Panc1 (cell line): ENCODE results near the gene MCF2L. TPM values are rescaled to one million over a fixed set of nuclear protein-coding genes. Genes with fewer than 3 reads are reported as not detected.

Experiments
- ATAC-seq: fragments of 200-7000 bp; cut with Tn5 transposase; 2 replicates; pipeline ENCODE4 v1.9.1; 2020; ENCODE audit warnings: mild to moderate bottlenecking, moderate library complexity
- BruUV-seq: library from RNA; stranded (reverse); fragments of 400-500 nt; replicated peaks from 2 replicates; lab custom pipeline; 2021; lab: Mats Ljungman, UMichigan
- CTCF ChIA-PET: fragments of 300-600 bp; sonication (Branson Sonifier 250); formaldehyde crosslinking; loops from one replicate; lab custom pipeline; 2022; ENCODE audit warnings: antibody characterized with exemption; lab: Charles Lee
- POLR2A ChIA-PET: fragments of 300-600 bp; sonication (Branson Sonifier 250); formaldehyde crosslinking; loops from one replicate; lab custom pipeline; 2022; ENCODE audit warnings: antibody characterized with exemption; lab: Charles Lee
- DNase-seq: peaks from one replicate; pipeline ENCODE4 v3.0.0-alpha.2; 2010; ENCODE audit warnings: low read depth, low spot score
- H3K27ac ChIP-seq: 2 replicates; pipeline ENCODE4 v1.5.1; 2011; ENCODE audit warnings: mild to moderate bottlenecking, low read length, inconsistent platforms
- H3K27me3 ChIP-seq: fragments of 200-500 bp; sonication (Bioruptor generic); 2 replicates; pipeline ENCODE4 v1.6.0; 2014; ENCODE audit warnings: low read length, inconsistent platforms; ENCODE audit not compliant: control insufficient read depth, insufficient read depth
- H3K36me3 ChIP-seq: fragments of 200-500 bp; sonication (Bioruptor generic); 2 replicates; pipeline ENCODE4 v1.5.1; 2014; ENCODE audit warnings: inconsistent platforms, mild to moderate bottlenecking, low read length, moderate library complexity; ENCODE audit not compliant: control insufficient read depth, insufficient read depth
- H3K4me1 ChIP-seq: 2 replicates; pipeline ENCODE4 v1.5.1; 2011; ENCODE audit warnings: inconsistent platforms, mild to moderate bottlenecking, low read length, moderate library complexity; ENCODE audit not compliant: control insufficient read depth, insufficient read depth
- H3K4me3 ChIP-seq, 2 experiments: 2 replicates each; pipeline ENCODE4 v1.5.1; 2011 to 2012; ENCODE audit warnings: low read depth in 2 of 2, low read length in 2 of 2, mild to moderate bottlenecking in 2 of 2, inconsistent platforms in 1 of 2, moderate library complexity in 1 of 2
- H3K9me3 ChIP-seq: fragments of 200-500 bp; sonication (Bioruptor generic); 2 replicates; pipeline ENCODE4 v1.5.1; 2014; ENCODE audit warnings: low read depth, mild to moderate bottlenecking, inconsistent platforms, low read length, moderate library complexity; ENCODE audit not compliant: control insufficient read depth, insufficient read depth
- POLR2AphosphoS5 ChIP-seq: IDR thresholded peaks from 2 replicates; pipeline ENCODE4 v1.6.1; 2012; ENCODE audit warnings: mild to moderate bottlenecking, low read depth, low read length, moderate library complexity
- SIN3A ChIP-seq: IDR thresholded peaks from 2 replicates; pipeline ENCODE4 v1.6.1; 2012; ENCODE audit warnings: low read depth, mild to moderate bottlenecking, low read length, moderate library complexity, borderline replicate concordance; ENCODE audit not compliant: insufficient read depth
- TCF7L2 ChIP-seq: IDR thresholded peaks from 2 replicates; pipeline ENCODE4 v1.6.1; 2011; ENCODE audit warnings: mild to moderate bottlenecking, low read depth, low read length, inconsistent platforms
- in situ Hi-C: cut with HindIII; loops from 2 replicates; pipeline ENCODE4 v1.10.0; 2016; ENCODE audit warnings: low sequenced_read_pairs, low pct_unique_long_range_greater_than_20kb
- intact Hi-C: fragments of 100-400 bp; cut with micrococcal nuclease; formaldehyde crosslinking; loops from one replicate; pipeline ENCODE4 v1.10.0; 2022; ENCODE audit not compliant: unreplicated experiment
- total RNA-seq: library from RNA; stranded (reverse); gene quantifications from one replicate; pipeline ENCODE4 v1.2.1, GENCODE V29; 2021; ENCODE audit not compliant: unreplicated experiment
- TF ChIP-seq, protein P1 (sequence below): fragments of 450-650 bp; IDR thresholded peaks from 2 replicates; pipeline ENCODE4 v1.5.1; 2017; ENCODE audit warnings: mild to moderate bottlenecking
- TF ChIP-seq, protein P2 (sequence below), 2 experiments: IDR thresholded peaks; 2 replicates each; pipeline ENCODE4 v1.6.1; 2011 to 2012; ENCODE audit warnings: low read depth in 2 of 2, control low read depth in 1 of 2, low read length in 1 of 2, mild to moderate bottlenecking in 1 of 2, moderate library complexity in 1 of 2; ENCODE audit not compliant: insufficient read depth in 1 of 2

The MCF2L gene
- total RNA-seq, 1 experiment from 2014 or later = 0.57 TPM

DNA sequence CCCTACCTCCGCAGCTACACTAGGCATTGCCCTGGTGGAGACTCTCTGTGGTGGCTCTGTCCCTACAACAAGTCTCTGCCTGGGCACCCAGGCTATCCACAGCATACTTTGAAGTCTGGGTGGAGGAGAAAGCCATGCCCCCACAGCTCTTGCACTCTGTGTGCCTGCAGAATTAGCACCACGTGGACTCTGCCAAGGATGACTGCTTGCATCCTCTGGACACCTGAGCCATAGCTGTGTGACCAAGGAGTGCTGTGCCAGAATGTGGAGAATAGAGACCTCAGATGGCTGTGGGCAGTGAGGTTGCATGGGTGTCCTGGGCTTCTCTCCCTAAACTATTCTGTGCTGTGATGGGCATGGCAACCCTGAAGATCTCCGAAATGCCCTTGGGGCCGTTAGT, 21.2 kb upstream of the MCF2L start:
- no TSS peak for BruUV-seq
- intact Hi-C loops = loop anchor here (10.0 kb wide), 1 partner anchor 447 kb away; no protein-coding TSS in a partner anchor
- ATAC-seq (no peak), DNase-seq (no peak)
- Histone ChIP-seq H3K4me1 (no peaks in the 10 kb centered on the region), H3K36me3 (no peaks in the 10 kb centered on the region), H3K4me3 (no peak overlapping the region), H3K9me3 (no peaks in the 10 kb centered on the region), H3K27ac (no peak overlapping the region), H3K27me3 (peaks cover 3% of the 10 kb centered on the region)
- in situ Hi-C loops = no loop called here
- no peak for TF ChIP-seq TCF7L2
- TF ChIP-seq, protein P1, sequence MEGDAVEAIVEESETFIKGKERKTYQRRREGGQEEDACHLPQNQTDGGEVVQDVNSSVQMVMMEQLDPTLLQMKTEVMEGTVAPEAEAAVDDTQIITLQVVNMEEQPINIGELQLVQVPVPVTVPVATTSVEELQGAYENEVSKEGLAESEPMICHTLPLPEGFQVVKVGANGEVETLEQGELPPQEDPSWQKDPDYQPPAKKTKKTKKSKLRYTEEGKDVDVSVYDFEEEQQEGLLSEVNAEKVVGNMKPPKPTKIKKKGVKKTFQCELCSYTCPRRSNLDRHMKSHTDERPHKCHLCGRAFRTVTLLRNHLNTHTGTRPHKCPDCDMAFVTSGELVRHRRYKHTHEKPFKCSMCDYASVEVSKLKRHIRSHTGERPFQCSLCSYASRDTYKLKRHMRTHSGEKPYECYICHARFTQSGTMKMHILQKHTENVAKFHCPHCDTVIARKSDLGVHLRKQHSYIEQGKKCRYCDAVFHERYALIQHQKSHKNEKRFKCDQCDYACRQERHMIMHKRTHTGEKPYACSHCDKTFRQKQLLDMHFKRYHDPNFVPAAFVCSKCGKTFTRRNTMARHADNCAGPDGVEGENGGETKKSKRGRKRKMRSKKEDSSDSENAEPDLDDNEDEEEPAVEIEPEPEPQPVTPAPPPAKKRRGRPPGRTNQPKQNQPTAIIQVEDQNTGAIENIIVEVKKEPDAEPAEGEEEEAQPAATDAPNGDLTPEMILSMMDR = no peak
- TF ChIP-seq SIN3A = no peak
- TF ChIP-seq, protein P2, sequence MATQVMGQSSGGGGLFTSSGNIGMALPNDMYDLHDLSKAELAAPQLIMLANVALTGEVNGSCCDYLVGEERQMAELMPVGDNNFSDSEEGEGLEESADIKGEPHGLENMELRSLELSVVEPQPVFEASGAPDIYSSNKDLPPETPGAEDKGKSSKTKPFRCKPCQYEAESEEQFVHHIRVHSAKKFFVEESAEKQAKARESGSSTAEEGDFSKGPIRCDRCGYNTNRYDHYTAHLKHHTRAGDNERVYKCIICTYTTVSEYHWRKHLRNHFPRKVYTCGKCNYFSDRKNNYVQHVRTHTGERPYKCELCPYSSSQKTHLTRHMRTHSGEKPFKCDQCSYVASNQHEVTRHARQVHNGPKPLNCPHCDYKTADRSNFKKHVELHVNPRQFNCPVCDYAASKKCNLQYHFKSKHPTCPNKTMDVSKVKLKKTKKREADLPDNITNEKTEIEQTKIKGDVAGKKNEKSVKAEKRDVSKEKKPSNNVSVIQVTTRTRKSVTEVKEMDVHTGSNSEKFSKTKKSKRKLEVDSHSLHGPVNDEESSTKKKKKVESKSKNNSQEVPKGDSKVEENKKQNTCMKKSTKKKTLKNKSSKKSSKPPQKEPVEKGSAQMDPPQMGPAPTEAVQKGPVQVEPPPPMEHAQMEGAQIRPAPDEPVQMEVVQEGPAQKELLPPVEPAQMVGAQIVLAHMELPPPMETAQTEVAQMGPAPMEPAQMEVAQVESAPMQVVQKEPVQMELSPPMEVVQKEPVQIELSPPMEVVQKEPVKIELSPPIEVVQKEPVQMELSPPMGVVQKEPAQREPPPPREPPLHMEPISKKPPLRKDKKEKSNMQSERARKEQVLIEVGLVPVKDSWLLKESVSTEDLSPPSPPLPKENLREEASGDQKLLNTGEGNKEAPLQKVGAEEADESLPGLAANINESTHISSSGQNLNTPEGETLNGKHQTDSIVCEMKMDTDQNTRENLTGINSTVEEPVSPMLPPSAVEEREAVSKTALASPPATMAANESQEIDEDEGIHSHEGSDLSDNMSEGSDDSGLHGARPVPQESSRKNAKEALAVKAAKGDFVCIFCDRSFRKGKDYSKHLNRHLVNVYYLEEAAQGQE (IDR thresholded peaks at IDR 0.05; ENCODE audit: insufficient read depth in 1 of 2, low read depth in 2 of 2, low read length in 1 of 2) = no peak
- TF ChIP-seq POLR2AphosphoS5 = no peak
- POLR2A ChIA-PET = interaction anchor here (0.5 kb wide), 1 partner anchor 126 kb away, joined by 3 read pairs; no protein-coding TSS in a partner anchor
- CTCF ChIA-PET = no interaction called here

DNA sequence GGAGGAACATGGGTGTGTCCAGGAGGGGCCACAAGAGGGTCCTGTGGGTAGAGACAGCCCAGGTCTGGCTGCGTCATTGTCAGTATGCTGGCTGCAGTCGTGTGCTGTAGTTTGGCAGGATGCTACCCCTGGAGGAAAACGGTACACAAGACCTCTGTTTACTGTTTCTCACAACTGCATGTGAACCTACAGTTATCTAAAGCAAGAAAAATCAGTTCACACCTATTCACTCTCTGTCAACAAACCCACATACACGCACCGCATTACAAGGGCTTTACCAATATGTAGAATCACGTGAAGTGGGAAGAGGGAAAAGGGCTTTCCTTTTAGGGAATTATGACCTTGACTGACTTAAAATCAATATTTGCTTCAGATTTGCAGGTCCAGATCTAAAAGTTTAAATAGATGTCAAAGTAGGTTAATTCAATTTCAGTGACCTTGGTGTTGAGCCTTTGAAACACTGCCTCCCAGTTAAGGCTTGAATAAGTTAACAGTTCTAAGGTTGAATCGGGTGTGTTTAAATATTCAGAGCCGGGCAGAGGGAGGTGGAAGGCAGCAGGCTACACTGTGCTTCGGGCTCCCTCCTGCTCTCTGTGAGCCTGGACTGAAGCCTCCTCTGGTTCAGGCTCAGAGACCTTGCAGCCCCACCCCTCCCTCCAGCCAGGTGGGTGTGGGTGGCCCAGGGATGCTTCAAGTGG, 17.2 kb upstream of the MCF2L start:
- Histone ChIP-seq H3K4me3 (no peak overlapping the region), H3K36me3 (no peaks in the 10 kb centered on the region), H3K27ac (no peak overlapping the region), H3K27me3 (peaks cover 3% of the 10 kb centered on the region), H3K4me1 (no peaks in the 10 kb centered on the region), H3K9me3 (no peaks in the 10 kb centered on the region)
- in situ Hi-C loops (no loop called here), intact Hi-C loops (no loop called here)
- ChIA-PET CTCF (no interaction called here), POLR2A (no interaction called here)
- no peak for ATAC-seq
- no TSS peak for BruUV-seq
- no peak for DNase-seq
- TF ChIP-seq, protein P2 (IDR thresholded peaks at IDR 0.05; ENCODE audit: insufficient read depth in 1 of 2, low read depth in 2 of 2, low read length in 1 of 2) = no peak
- no peak for TF ChIP-seq POLR2AphosphoS5
- TF ChIP-seq, protein P1 = no peak
- no peak for TF ChIP-seq SIN3A
- TF ChIP-seq TCF7L2 = no peak
